HEK293 (cell line): ENCODE measurements around the gene ANO9.
A peak's percentile ranks its signal among the peaks of the same experiment; 100 is the strongest.

Experiments used
- CTCF ChIA-PET: fragments of 350-600 bp; formaldehyde crosslinking; extraction: SDS; loops from one replicate; lab custom pipeline; 2021; ENCODE audit warnings: antibody characterized with exemption; lab: Yijun Ruan, JAX
- POLR2A ChIA-PET: fragments of 300-600 bp; formaldehyde crosslinking; extraction: SDS; loops from one replicate; lab custom pipeline; 2020; ENCODE audit warnings: antibody characterized with exemption, inconsistent platforms; lab: Yijun Ruan, JAX
- H3K27ac ChIP-seq: fragments of 200-500 bp; sonication (Bioruptor generic); 2 replicates; pipeline ENCODE4 v1.5.1; 2014; ENCODE audit warnings: low read depth, low read length, control low read depth, inconsistent platforms; ENCODE audit errors: extremely low read depth
- H3K36me3 ChIP-seq, 2 experiments: fragments of 200-500 bp in 1 of 2; sonication (Bioruptor generic) in 1 of 2; 1 replicate in 1 of 2; 2 replicates in 1 of 2; pipeline ENCODE4 v1.5.1; 2014 to 2017; ENCODE audit warnings: inconsistent platforms in 2 of 2, low read length in 2 of 2; ENCODE audit not compliant: control insufficient read depth in 2 of 2, insufficient read depth in 1 of 2
- H3K4me1 ChIP-seq: fragments of 200-500 bp; sonication (Bioruptor generic); 2 replicates; pipeline ENCODE4 v1.5.1; 2014; ENCODE audit warnings: mild to moderate bottlenecking, low read length, inconsistent platforms; ENCODE audit not compliant: control insufficient read depth, insufficient read depth
- H3K4me3 ChIP-seq: 2 replicates; pipeline ENCODE4 v1.5.1; 2011; ENCODE audit warnings: low read depth, mild to moderate bottlenecking, control low read depth, low read length, moderate library complexity
- H3K9me3 ChIP-seq: fragments of 200-500 bp; sonication (Bioruptor generic); 2 replicates; pipeline ENCODE4 v1.5.1; 2014; ENCODE audit warnings: low read depth, low read length, inconsistent platforms; ENCODE audit not compliant: control insufficient read depth, insufficient read depth
- BCL11B ChIP-seq: fragments of 450-650 bp; formaldehyde crosslinking; IDR thresholded peaks from 2 replicates; pipeline ENCODE4 v1.5.1; 2016; ENCODE audit warnings: low read depth, missing biosample characterization, missing genetic modification characterization
- HOXD13 ChIP-seq: sonication (generic); formaldehyde crosslinking; IDR thresholded peaks from 2 replicates; pipeline ENCODE4 v1.8.0; 2022; ENCODE audit warnings: missing genetic modification reagents, borderline replicate concordance
- MYNN ChIP-seq: fragments of 450-650 bp; formaldehyde crosslinking; IDR thresholded peaks from 2 replicates; pipeline ENCODE4 v1.5.1; 2016; ENCODE audit warnings: missing biosample characterization, missing genetic modification characterization, borderline replicate concordance
- ZNF391 ChIP-seq: fragments of 450-650 bp; formaldehyde crosslinking; IDR thresholded peaks from 2 replicates; pipeline ENCODE4 v1.5.1; 2016; ENCODE audit warnings: low read depth, missing biosample characterization, missing genetic modification characterization, borderline replicate concordance
- ZNF629 ChIP-seq: fragments of 450-650 bp; formaldehyde crosslinking; IDR thresholded peaks from 2 replicates; pipeline ENCODE4 v1.5.1; 2017; ENCODE audit warnings: missing biosample characterization, missing genetic modification characterization
- TF ChIP-seq, protein P1 (sequence below): fragments of 450-650 bp; formaldehyde crosslinking; IDR thresholded peaks from 2 replicates; pipeline ENCODE4 v1.5.1; 2017; ENCODE audit warnings: missing biosample characterization, missing genetic modification characterization
- TF ChIP-seq, protein P2 (sequence below): fragments of 450-650 bp; formaldehyde crosslinking; IDR thresholded peaks from 2 replicates; pipeline ENCODE4 v1.5.1; 2016; ENCODE audit warnings: missing biosample characterization, missing genetic modification characterization

ANO9 gene

DNA sequence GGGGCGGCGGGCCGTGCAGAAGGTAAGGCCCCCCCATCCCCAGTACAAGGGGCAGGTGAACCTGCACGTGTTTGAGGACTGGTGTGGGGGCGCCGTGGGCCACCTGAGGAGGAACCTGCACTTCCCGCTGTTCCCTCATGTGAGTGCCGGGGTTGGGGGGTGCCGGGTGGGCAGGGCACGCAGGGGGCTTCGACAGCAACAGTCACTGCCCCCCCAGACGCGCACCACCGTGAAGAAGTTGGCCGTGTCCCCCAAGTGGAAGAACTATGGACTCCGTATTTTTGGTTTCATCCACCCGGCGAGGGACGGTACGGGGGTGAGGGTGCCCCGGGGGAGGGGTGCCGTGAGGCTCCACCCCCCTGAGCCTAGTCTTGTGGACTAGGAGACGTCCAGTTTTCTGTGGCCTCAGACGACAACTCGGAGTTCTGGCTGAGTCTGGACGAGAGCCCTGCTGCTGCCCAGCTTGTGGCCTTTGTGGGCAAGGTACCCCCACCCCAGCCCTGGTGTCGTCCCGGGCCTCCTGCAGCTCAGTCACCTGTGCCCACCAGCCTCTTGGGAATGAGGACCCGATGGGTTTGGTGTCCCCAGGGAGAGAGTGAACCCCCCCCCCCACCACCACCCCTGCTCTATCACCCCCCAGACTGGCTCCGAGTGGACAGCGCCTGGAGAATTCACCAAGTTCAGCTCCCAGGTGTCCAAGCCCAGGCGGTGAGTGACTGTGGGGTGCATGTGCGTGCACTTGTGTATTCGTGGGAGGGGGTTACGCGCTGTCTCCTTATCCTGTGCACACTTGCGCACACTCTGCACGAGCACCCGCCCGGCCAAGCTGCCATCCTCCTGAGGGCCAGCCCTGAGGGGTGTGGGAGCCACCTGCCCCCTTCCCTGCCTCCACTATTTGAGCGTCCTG is 68.7 kb downstream of the ANO9 start:
- no peaks in the 10 kb centered on the region for H3K4me1 ChIP-seq
- CTCF ChIA-PET, result no interaction called here
- no peak overlapping the region for H3K4me3 ChIP-seq
- H3K27ac ChIP-seq, result no peak overlapping the region
- H3K9me3 ChIP-seq, result no peaks in the 10 kb centered on the region
- no peak for TF ChIP-seq ZNF391 (tag by site-specific recombination)
- TF ChIP-seq, protein P1, sequence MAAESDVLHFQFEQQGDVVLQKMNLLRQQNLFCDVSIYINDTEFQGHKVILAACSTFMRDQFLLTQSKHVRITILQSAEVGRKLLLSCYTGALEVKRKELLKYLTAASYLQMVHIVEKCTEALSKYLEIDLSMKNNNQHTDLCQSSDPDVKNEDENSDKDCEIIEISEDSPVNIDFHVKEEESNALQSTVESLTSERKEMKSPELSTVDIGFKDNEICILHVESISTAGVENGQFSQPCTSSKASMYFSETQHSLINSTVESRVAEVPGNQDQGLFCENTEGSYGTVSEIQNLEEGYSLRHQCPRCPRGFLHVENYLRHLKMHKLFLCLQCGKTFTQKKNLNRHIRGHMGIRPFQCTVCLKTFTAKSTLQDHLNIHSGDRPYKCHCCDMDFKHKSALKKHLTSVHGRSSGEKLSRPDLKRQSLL (tag by site-specific recombination), result no peak
- no peak for TF ChIP-seq ZNF629 (tag by site-specific recombination)
- TF ChIP-seq, protein P2, sequence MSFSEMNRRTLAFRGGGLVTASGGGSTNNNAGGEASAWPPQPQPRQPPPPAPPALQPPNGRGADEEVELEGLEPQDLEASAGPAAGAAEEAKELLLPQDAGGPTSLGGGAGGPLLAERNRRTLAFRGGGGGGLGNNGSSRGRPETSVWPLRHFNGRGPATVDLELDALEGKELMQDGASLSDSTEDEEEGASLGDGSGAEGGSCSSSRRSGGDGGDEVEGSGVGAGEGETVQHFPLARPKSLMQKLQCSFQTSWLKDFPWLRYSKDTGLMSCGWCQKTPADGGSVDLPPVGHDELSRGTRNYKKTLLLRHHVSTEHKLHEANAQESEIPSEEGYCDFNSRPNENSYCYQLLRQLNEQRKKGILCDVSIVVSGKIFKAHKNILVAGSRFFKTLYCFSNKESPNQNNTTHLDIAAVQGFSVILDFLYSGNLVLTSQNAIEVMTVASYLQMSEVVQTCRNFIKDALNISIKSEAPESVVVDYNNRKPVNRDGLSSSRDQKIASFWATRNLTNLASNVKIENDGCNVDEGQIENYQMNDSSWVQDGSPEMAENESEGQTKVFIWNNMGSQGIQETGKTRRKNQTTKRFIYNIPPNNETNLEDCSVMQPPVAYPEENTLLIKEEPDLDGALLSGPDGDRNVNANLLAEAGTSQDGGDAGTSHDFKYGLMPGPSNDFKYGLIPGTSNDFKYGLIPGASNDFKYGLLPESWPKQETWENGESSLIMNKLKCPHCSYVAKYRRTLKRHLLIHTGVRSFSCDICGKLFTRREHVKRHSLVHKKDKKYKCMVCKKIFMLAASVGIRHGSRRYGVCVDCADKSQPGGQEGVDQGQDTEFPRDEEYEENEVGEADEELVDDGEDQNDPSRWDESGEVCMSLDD (tag by site-specific recombination), result 0 out of 2 replicates have a peak, but pooled peaks have one; percentile 23
- POLR2A ChIA-PET, result no interaction called here
- H3K36me3 ChIP-seq, result peaks cover 0 to 53% of the 10 kb centered on the region in 2 experiments; a peak in 1 of 3 replicates

DNA sequence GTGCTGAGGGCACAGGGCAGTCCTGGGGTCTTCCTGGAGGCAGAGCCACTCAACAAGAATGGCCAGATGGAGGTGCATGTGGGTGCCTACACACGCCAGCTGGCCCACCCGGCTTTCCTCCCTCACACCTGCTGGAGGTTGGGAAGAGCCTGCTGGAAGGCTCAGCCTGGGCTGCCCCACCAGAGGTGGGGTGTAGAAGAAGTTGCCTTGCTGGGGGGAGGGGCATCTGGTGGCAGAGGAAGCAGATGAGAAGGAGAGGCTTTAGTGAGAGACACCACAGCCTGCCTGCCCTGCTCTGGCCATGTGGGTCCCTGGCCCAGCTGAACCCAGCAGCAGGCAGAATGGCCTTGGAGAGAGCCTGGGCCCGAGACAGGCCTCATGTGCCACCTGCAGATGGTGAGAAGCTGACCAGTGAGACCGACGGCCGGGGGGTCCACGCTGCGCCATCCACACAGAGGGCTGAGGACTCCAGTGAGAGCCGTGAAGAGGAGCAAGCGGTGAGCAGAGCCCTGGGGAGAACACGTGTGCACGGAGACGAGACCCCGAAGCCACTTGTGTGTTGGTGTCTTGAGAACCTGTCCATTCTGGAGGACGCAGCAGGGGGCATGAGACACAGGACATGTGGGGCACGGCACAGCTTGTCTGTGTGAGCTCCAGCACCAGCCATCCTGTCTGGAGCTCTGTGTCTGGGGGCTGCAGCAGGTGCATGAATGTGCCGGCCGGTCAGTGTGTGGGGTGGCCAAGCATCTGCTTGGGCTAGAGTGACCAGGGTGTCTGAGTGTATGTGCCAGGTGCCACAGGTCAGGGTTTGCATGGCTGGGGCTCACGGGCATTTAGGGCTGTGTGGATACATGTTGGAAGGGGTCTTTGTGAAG is 69.9 kb downstream of the ANO9 start:
- H3K36me3 ChIP-seq, result peaks cover 0 to 42% of the 10 kb centered on the region in 2 experiments; a peak in 1 of 3 replicates
- ChIA-PET CTCF (interaction anchor here (0.9 kb wide), 2 partner anchors 76 to 118 kb away, joined by 3 read pairs; no protein-coding TSS in a partner anchor), POLR2A (interaction anchor here (0.7 kb wide), 1 partner anchor 165 kb away, joined by 3 read pairs; the partner anchor contains the start of genes BET1L and RIC8A)
- no peaks in the 10 kb centered on the region for H3K4me1 ChIP-seq
- H3K27ac ChIP-seq, result no peak overlapping the region
- H3K4me3 ChIP-seq, result no peak overlapping the region
- TF ChIP-seq BCL11B (tag by site-specific recombination), result no peak
- TF ChIP-seq HOXD13, result 0 out of 2 replicates have a peak, but pooled peaks have one; percentile 30
- no peaks in the 10 kb centered on the region for H3K9me3 ChIP-seq

DNA sequence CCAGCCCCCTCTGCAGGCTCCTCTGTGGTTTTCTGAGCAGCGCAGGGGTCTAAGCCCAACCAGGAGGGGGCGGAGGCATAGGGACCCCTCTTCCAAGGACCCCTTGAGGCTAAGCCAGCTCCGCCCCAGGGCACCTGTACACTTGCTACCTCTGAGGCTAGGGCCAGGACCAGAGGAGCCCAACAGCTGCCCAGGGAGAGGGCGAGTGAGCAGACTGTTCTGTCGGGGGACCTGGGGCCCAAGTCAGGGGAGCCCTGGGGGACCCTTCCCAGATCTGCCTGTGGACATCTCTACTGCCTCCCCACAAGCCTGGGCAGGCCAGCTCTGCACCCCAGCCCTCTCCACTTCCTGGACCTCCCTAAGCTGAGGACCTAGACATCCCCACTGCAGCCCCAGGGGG is 70.8 kb downstream of the ANO9 start:
- no peak overlapping the region for H3K4me3 ChIP-seq
- no peak overlapping the region for H3K27ac ChIP-seq
- H3K9me3 ChIP-seq, result no peaks in the 10 kb centered on the region
- ChIA-PET POLR2A (interaction anchor here (0.7 to 1.1 kb wide), 2 partner anchors 22 to 164 kb away, joined by 3 read pairs; partner anchors contain the start of genes BET1L and RIC8A), CTCF (interaction anchor here (0.8 to 0.9 kb wide), 2 partner anchors 77 to 165 kb away, joined by 3 read pairs; no protein-coding TSS in a partner anchor)
- no peak for TF ChIP-seq MYNN
- peaks cover 0 to 39% of the 10 kb centered on the region in 2 experiments; a peak in 1 of 3 replicates for H3K36me3 ChIP-seq
- H3K4me1 ChIP-seq, result no peaks in the 10 kb centered on the region
